Thymus (tissue), 11 donors: ENCODE measurements around the gene RETSAT. TPM values are rescaled to one million over a fixed set of nuclear protein-coding genes. Genes with fewer than 3 reads are reported as not detected.
"Not testable (repeated sequence)": the region's sequence is repeated elsewhere in the genome, so short reads cannot be mapped to it uniquely, and the experiment has no call there.

Source experiments
- DNase-seq, 9 donors: peaks; one replicate each; pipeline ENCODE4 v3.0.0-alpha.2; 2013; ENCODE audit warnings: low spot score in 9 of 9, low read depth in 6 of 9, missing footprints in 1 of 9
- H3K27ac ChIP-seq, 2 donors: one replicate each; pipeline ENCODE4 v1.5.1; 2013; ENCODE audit warnings: control low read depth in 1 of 2, low read depth in 1 of 2, low read length in 1 of 2, mild to moderate bottlenecking in 1 of 2, moderate library complexity in 1 of 2
- H3K27me3 ChIP-seq, 2 donors: one replicate each; pipeline ENCODE4 v1.5.1; 2013; ENCODE audit warnings: low read length in 1 of 2; ENCODE audit not compliant: control insufficient read depth in 2 of 2, insufficient read depth in 1 of 2
- H3K36me3 ChIP-seq, 2 donors: one replicate each; pipeline ENCODE4 v1.5.1; 2013; ENCODE audit warnings: low read length in 1 of 2, mild to moderate bottlenecking in 1 of 2, moderate library complexity in 1 of 2; ENCODE audit not compliant: control insufficient read depth in 2 of 2, insufficient read depth in 2 of 2
- H3K4me1 ChIP-seq, 2 donors: one replicate each; pipeline ENCODE4 v1.5.1; 2013; ENCODE audit warnings: low read length in 2 of 2; ENCODE audit not compliant: control insufficient read depth in 2 of 2, insufficient read depth in 2 of 2
- H3K4me3 ChIP-seq, 2 donors: one replicate each; pipeline ENCODE4 v1.5.1; 2013; ENCODE audit warnings: low read length in 2 of 2, control low read depth in 1 of 2, mild to moderate bottlenecking in 1 of 2
- H3K9me3 ChIP-seq, 2 donors: one replicate each; pipeline ENCODE4 v1.5.1; 2013; ENCODE audit warnings: low read length in 1 of 2, mild to moderate bottlenecking in 1 of 2; ENCODE audit not compliant: control insufficient read depth in 2 of 2, insufficient read depth in 1 of 2
- WGBS: extraction: QIAGEN DNeasy Blood & Tissue Kit; methylation state at CpG from one replicate; pipeline ENCODE4 v1.1.7; 2013; 5-methylcytosine and 5-hydroxymethylcytosine counted together
- polyA plus RNA-seq: library from polyadenylated mRNA; stranded (reverse); fragments of 200-250 nt; gene quantifications from one replicate; pipeline ENCODE4 v1.2.3, GENCODE V29; 2013
- total RNA-seq: library from RNA; stranded (reverse); fragments of 120-200 nt; gene quantifications from one replicate; pipeline ENCODE4 v1.2.4, GENCODE V29; 2013
- donor health status: healthy.

RETSAT gene
- total and polyA plus RNA-seq, 2 donors: 9.9 to 12.8 TPM

GRCh38 chr2:85385746-85386145 is 31.4 kb upstream of the RETSAT start:
- Histone ChIP-seq H3K4me3 (no peak overlapping the region), H3K9me3 (no peaks in the 10 kb centered on the region), H3K36me3 (peaks cover 12 to 24% of the 10 kb centered on the region in 2 donors), H3K27me3 (no peaks in the 10 kb centered on the region), H3K4me1 (no peaks in the 10 kb centered on the region), H3K27ac (no peak overlapping the region)
- 95% methylated on average over 2 of the region's 2 CpGs for WGBS
- DNase-seq: no peak

GRCh38 chr2:85383850-85384249 is 29.5 kb upstream of the RETSAT start:
- Histone ChIP-seq H3K9me3 (peaks cover 1 to 3% of the 10 kb centered on the region in 2 donors), H3K27me3 (no peaks in the 10 kb centered on the region), H3K4me1 (no peaks in the 10 kb centered on the region), H3K27ac (no peak overlapping the region), H3K4me3 (no peak overlapping the region), H3K36me3 (peaks cover 9 to 19% of the 10 kb centered on the region in 2 donors)
- DNase-seq: no peak
- WGBS: 94% methylated on average over 4 of the region's 4 CpGs

- peaks cover 10 to 19% of the 10 kb centered on the region in 2 donors for H3K36me3 ChIP-seq
Observed at GRCh38 chr2:85383151-85383550, 28.8 kb upstream of the RETSAT start.

GRCh38 chr2:85380048-85380447 is 25.7 kb upstream of the RETSAT start:
- no peak overlapping the region for H3K27ac ChIP-seq
- H3K9me3 ChIP-seq: peaks cover 1 to 3% of the 10 kb centered on the region in 2 donors
- H3K36me3 ChIP-seq: peaks cover 10 to 20% of the 10 kb centered on the region in 2 donors
- WGBS: 97% methylated on average over 1 of the region's 1 CpG
- no peaks in the 10 kb centered on the region for H3K27me3 ChIP-seq
- H3K4me1 ChIP-seq: no peaks in the 10 kb centered on the region
- no peak overlapping the region for H3K4me3 ChIP-seq
- no peak for DNase-seq

More at GRCh38 chr2:85383151-85383550, 28.8 kb upstream of the RETSAT start:
- H3K27ac ChIP-seq, H3K27me3 ChIP-seq, DNase-seq, H3K4me1 ChIP-seq, H3K9me3 ChIP-seq, H3K4me3 ChIP-seq: not testable (repeated sequence)
- WGBS: 96% methylated on average over 5 of the region's 5 CpGs

GRCh38 chr2:85378257-85378656 is 23.9 kb upstream of the RETSAT start:
- WGBS: 98% methylated on average over 5 of the region's 5 CpGs
- no peak for DNase-seq
- H3K9me3 ChIP-seq: peaks cover 1 to 3% of the 10 kb centered on the region in 2 donors
- H3K4me3 ChIP-seq: no peak overlapping the region
- H3K36me3 ChIP-seq: peaks cover 10 to 13% of the 10 kb centered on the region in 2 donors
- H3K27ac ChIP-seq: no peak overlapping the region
- H3K4me1 ChIP-seq: no peaks in the 10 kb centered on the region
- no peaks in the 10 kb centered on the region for H3K27me3 ChIP-seq

GRCh38 chr2:85377083-85377482 is 22.8 kb upstream of the RETSAT start:
- H3K36me3 ChIP-seq: peaks cover 10 to 13% of the 10 kb centered on the region in 2 donors
- 98% methylated on average over 11 of the region's 11 CpGs for WGBS

GRCh38 chr2:85376291-85377065 is 22.1 kb upstream of the RETSAT start:
- no peak for DNase-seq
- H3K27me3 ChIP-seq: no peaks in the 10 kb centered on the region
- no peak overlapping the region for H3K27ac ChIP-seq
- H3K4me1 ChIP-seq: no peaks in the 10 kb centered on the region
- H3K4me3 ChIP-seq: no peak overlapping the region
- H3K9me3 ChIP-seq: peaks cover 1 to 3% of the 10 kb centered on the region in 2 donors
- H3K36me3 ChIP-seq: peaks cover 10 to 14% of the 10 kb centered on the region in 2 donors
- WGBS: 97% methylated on average over 5 of the region's 5 CpGs

More at GRCh38 chr2:85377083-85377482, 22.8 kb upstream of the RETSAT start:
- Histone ChIP-seq H3K4me1 (no peaks in the 10 kb centered on the region), H3K9me3 (peaks cover 1 to 3% of the 10 kb centered on the region in 2 donors), H3K27ac (no peak overlapping the region), H3K4me3 (no peak overlapping the region), H3K27me3 (no peaks in the 10 kb centered on the region)
- DNase-seq: no peak

- DNase-seq: no peak
- Histone ChIP-seq H3K9me3 (no peaks in the 10 kb centered on the region), H3K4me1 (no peaks in the 10 kb centered on the region), H3K4me3 (no peak overlapping the region), H3K27ac (no peak overlapping the region), H3K27me3 (no peaks in the 10 kb centered on the region), H3K36me3 (peaks cover 2 to 6% of the 10 kb centered on the region in 2 donors)
- 98% methylated on average over 11 of the region's 11 CpGs for WGBS
Observed at GRCh38 chr2:85371045-85371444, 16.7 kb upstream of the RETSAT start.

GRCh38 chr2:85369500-85369899 is 15.2 kb upstream of the RETSAT start:
- WGBS: 97% methylated on average over 5 of the region's 5 CpGs
- Histone ChIP-seq H3K36me3 (peaks cover 2 to 10% of the 10 kb centered on the region in 2 donors), H3K9me3 (no peaks in the 10 kb centered on the region), H3K4me1 (no peaks in the 10 kb centered on the region), H3K27me3 (no peaks in the 10 kb centered on the region), H3K4me3 (no peak overlapping the region), H3K27ac (no peak overlapping the region)
- no peak for DNase-seq
